Fibroblast of lung (primary cell): ENCODE results near the gene DLD. TPM values are rescaled to one million over a fixed set of nuclear protein-coding genes. Genes with fewer than 3 reads are reported as not detected.
"Not testable (repeated sequence)": the region's sequence is repeated elsewhere in the genome, so short reads cannot be mapped to it uniquely, and the experiment has no call there.

Experiments
- DNase-seq, 2 donors: peaks; one replicate each; pipeline versions ENCODE4 v3.0.0 to v3.0.0-alpha.2; 2010; ENCODE audit warnings: low read depth in 2 of 2
- H2AFZ ChIP-seq: 2 replicates; pipeline ENCODE4 v1.5.1; 2012; ENCODE audit warnings: low read length, control low read depth, inconsistent platforms
- H3K27ac ChIP-seq: 2 replicates; pipeline ENCODE4 v1.5.1; 2011; ENCODE audit warnings: low read length, control low read depth; ENCODE audit not compliant: insufficient read depth
- H3K27me3 ChIP-seq: 2 replicates; pipeline ENCODE4 v1.5.1; 2011; ENCODE audit warnings: mild to moderate bottlenecking, low read length; ENCODE audit not compliant: control insufficient read depth, insufficient read depth
- H3K36me3 ChIP-seq: 2 replicates; pipeline ENCODE4 v1.5.1; 2011; ENCODE audit warnings: low read length; ENCODE audit not compliant: control insufficient read depth, insufficient read depth
- H3K4me1 ChIP-seq: 2 replicates; pipeline ENCODE4 v1.5.1; 2011; ENCODE audit warnings: low read length; ENCODE audit not compliant: control insufficient read depth, insufficient read depth; ENCODE audit errors: extremely low read depth
- H3K4me2 ChIP-seq: 2 replicates; pipeline ENCODE4 v1.5.1; 2011; ENCODE audit warnings: low read length, control low read depth; ENCODE audit not compliant: insufficient read depth; ENCODE audit errors: extremely low read depth
- H3K4me3 ChIP-seq, 4 experiments: fragments of 200-600 bp in 1 of 4; sonication (generic) in 1 of 4; replicated peaks in 1 of 4; 2 replicates each; pipeline ENCODE4 v1.5.1; 2011 to 2016; ENCODE audit warnings: low read length in 4 of 4, low read depth in 3 of 4, mild to moderate bottlenecking in 3 of 4, control low read depth in 2 of 4, inconsistent platforms in 1 of 4, mixed read lengths in 1 of 4; ENCODE audit not compliant: insufficient read depth in 1 of 4; ENCODE audit errors: control extremely low read depth in 1 of 4
- H3K79me2 ChIP-seq: 2 replicates; pipeline ENCODE4 v1.5.1; 2012; ENCODE audit warnings: mild to moderate bottlenecking, low read length, inconsistent platforms; ENCODE audit not compliant: control insufficient read depth, insufficient read depth
- H3K9ac ChIP-seq: 2 replicates; pipeline ENCODE4 v1.5.1; 2011; ENCODE audit warnings: mild to moderate bottlenecking, low read length, control low read depth; ENCODE audit not compliant: insufficient read depth
- H3K9me3 ChIP-seq: 2 replicates; pipeline ENCODE4 v1.5.1; 2012; ENCODE audit warnings: low read depth, low read length; ENCODE audit not compliant: control insufficient read depth, insufficient read depth
- H4K20me1 ChIP-seq: 2 replicates; pipeline ENCODE4 v1.5.1; 2011; ENCODE audit warnings: low read length; ENCODE audit not compliant: control insufficient read depth, insufficient read depth; ENCODE audit errors: extremely low read depth
- CTCF ChIP-seq, 2 donors: IDR thresholded peaks in 1 of 2; conservative IDR thresholded peaks in 1 of 2; 1 replicate in 1 of 2; 2 replicates in 1 of 2; pipeline ENCODE4 v1.5.1; 2011 to 2012; ENCODE audit warnings: low read length in 2 of 2, control low read depth in 1 of 2, inconsistent platforms in 1 of 2, low read depth in 1 of 2, mild to moderate bottlenecking in 1 of 2
- EZH2 ChIP-seq: IDR thresholded peaks from 2 replicates; pipeline ENCODE4 v1.5.1; 2012; ENCODE audit warnings: low read length, control low read depth, mild to moderate bottlenecking; ENCODE audit errors: missing control alignments
- polyA plus RNA-seq, 2 donors: library from polyadenylated mRNA; depleted of rRNA in 1 of 2; stranded (reverse) in 1 of 2; unstranded in 1 of 2; fragments of >200 nt; gene quantifications; 2 replicates each; pipeline ENCODE4 v1.2.1, GENCODE V29; 2011 to 2012; ENCODE audit warnings: missing spikeins in 1 of 2
- total RNA-seq: library from RNA; depleted of rRNA; stranded (reverse); fragments of >200 nt; gene quantifications from 2 replicates; pipeline ENCODE4 v1.2.1, GENCODE V29; 2014

Gene DLD
- total and polyA plus RNA-seq, 2 donors (not counting 1 experiment from before 2014, with no cell fraction given): 48.6 to 160 TPM

GRCh38 chr7:107917763-107918651 is 27.0 kb downstream of the DLD start:
- no peak overlapping the region for H3K9ac ChIP-seq
- DNase-seq: no peak
- H3K27me3 ChIP-seq: no peaks in the 10 kb centered on the region
- H3K27ac ChIP-seq: no peak overlapping the region
- TF ChIP-seq CTCF (conservative IDR thresholded peaks at IDR 0.05 in 1 of 2, IDR thresholded peaks at IDR 0.05 in 1 of 2; ENCODE audit: low read depth in 1 of 2, low read length in 2 of 2) (no peak), EZH2 (no peak)
- H4K20me1 ChIP-seq: no peaks in the 10 kb centered on the region
- no peak overlapping the region for H3K4me3 ChIP-seq
- H3K9me3 ChIP-seq: no peaks in the 10 kb centered on the region
- H3K4me1 ChIP-seq: no peaks in the 10 kb centered on the region
- H2AFZ ChIP-seq: no peak overlapping the region
- no peaks in the 10 kb centered on the region for H3K79me2 ChIP-seq
- H3K36me3 ChIP-seq: peaks cover 8% of the 10 kb centered on the region
- no peak overlapping the region for H3K4me2 ChIP-seq

DNA sequence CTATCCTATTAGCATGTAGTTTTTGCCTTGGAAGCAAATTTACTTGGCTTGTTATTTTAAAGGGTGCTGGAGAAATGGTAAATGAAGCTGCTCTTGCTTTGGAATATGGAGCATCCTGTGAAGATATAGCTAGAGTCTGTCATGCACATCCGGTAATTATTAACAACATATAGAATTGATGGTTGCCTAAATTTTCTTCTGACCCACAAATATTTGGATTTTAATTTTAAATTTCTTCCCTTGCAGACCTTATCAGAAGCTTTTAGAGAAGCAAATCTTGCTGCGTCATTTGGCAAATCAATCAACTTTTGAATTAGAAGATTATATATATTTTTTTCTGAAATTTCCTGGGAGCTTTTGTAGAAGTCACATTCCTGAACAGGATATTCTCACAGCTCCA is 28.0 kb downstream of the DLD start:
- Histone ChIP-seq H3K27ac (no peak overlapping the region), H3K4me1 (no peaks in the 10 kb centered on the region), H3K36me3 (peaks cover 11% of the 10 kb centered on the region), H3K9me3 (no peaks in the 10 kb centered on the region), H3K4me2 (no peak overlapping the region), H2AFZ (no peak overlapping the region), H3K9ac (no peak overlapping the region), H3K79me2 (no peaks in the 10 kb centered on the region), H3K27me3 (no peaks in the 10 kb centered on the region), H4K20me1 (no peaks in the 10 kb centered on the region), H3K4me3 (no peak overlapping the region)
- no peak for DNase-seq
- no peak for TF ChIP-seq CTCF (conservative IDR thresholded peaks at IDR 0.05 in 1 of 2, IDR thresholded peaks at IDR 0.05 in 1 of 2; ENCODE audit: low read depth in 1 of 2, low read length in 2 of 2)
- no peak for TF ChIP-seq EZH2

DNA sequence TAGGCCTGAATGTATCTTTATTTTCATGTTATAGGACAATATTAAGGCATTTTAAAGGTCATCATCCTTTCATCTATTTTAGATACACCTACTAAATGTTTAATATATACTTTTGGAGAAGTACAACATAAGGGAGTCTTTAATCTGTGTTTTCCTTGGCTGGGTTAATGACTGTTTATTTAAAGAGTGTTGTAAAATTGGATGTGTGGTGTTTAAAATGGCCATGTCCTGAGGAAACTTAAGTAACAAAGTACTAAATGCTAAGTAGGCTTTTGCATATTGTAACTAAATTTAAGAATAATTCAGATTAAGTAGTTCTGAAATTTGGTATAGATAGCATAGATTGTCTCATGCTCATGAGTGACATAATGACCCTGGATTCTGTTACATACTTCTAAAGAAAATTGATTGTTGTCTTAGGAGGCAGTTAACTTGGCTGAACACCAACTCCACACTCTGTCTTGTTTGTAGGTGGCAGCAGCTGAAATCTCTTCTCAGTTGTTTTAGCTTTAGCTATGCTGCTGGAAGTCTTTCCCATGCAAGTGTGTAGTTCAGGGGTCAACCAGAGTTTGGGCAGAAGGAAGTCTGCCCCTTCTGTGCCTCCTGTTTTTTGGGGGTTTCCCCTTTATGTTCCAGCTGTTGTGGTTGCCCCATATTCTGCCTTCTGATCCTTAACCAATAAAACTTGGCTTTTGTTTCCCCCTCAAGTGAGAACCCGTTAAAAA is 29.2 kb downstream of the DLD start:
- H3K27ac ChIP-seq: no peak overlapping the region
- no peak overlapping the region for H3K4me3 ChIP-seq
- no peak overlapping the region for H2AFZ ChIP-seq
- H3K9me3 ChIP-seq: no peaks in the 10 kb centered on the region
- DNase-seq: peak; percentile 36 to 56
- no peak overlapping the region for H3K9ac ChIP-seq
- H3K4me2 ChIP-seq: no peak overlapping the region
- H3K36me3 ChIP-seq: peaks cover 16% of the 10 kb centered on the region
- peaks cover 1% of the 10 kb centered on the region for H3K79me2 ChIP-seq
- H3K4me1 ChIP-seq: no peaks in the 10 kb centered on the region
- no peaks in the 10 kb centered on the region for H3K27me3 ChIP-seq
- H4K20me1 ChIP-seq: no peaks in the 10 kb centered on the region
- no peak for TF ChIP-seq EZH2
- TF ChIP-seq CTCF (conservative IDR thresholded peaks at IDR 0.05 in 1 of 2, IDR thresholded peaks at IDR 0.05 in 1 of 2; ENCODE audit: low read depth in 1 of 2, low read length in 2 of 2): no peak

DNA sequence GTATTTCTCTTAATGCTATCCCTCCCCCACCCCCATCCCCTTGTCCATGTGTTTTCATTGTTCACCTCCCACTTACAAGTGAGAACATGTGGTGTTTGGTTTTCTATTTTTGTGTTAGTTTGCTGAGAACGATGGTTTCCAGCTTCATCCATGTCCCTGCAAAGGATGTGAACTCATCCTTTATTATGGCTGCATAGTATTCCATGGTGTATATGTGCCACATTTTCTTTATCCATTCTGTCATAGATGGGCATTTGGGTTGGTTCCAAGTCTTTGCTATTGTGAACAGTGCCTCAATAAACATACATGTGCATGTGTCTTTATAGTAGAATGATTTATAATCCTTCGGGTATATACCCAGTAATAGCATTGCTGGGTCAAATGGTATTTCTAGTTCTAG is 30.8 kb downstream of the DLD start:
- not testable (repeated sequence) for H3K4me2 ChIP-seq, H4K20me1 ChIP-seq, H3K4me3 ChIP-seq, H3K79me2 ChIP-seq, H3K27me3 ChIP-seq, H3K9me3 ChIP-seq, H3K4me1 ChIP-seq, H2AFZ ChIP-seq, H3K27ac ChIP-seq, DNase-seq, H3K9ac ChIP-seq
- peaks cover 21% of the 10 kb centered on the region for H3K36me3 ChIP-seq
